Measurements from ENCODE around the gene ELFN1. TPM values are rescaled to one million over a fixed set of nuclear protein-coding genes. Genes with fewer than 3 reads are reported as not detected.

The ELFN1 gene
- total RNA-seq, 1 donor from 2014 or later, result 19.7 TPM

GRCh38 chr7:1644341-1645070, 25.6 kb upstream of the ELFN1 start:
- Histone ChIP-seq H4K20me1 (ENCODE audit: insufficient read depth, low read length) (no peaks in the 10 kb centered on the region), H3K27ac (ENCODE audit: low read depth, low read length) (no peak overlapping the region), H3K9me3 (ENCODE audit: insufficient read depth, low read depth, low read length) (no peaks in the 10 kb centered on the region), H3K79me2 (ENCODE audit: insufficient read depth, low read length) (no peaks in the 10 kb centered on the region), H3K4me1 (ENCODE audit: insufficient read depth, low read length) (peaks cover 9% of the 10 kb centered on the region), H3K9ac (ENCODE audit: low read length) (no peak overlapping the region), H3K4me3 (ENCODE audit: insufficient read depth, low read depth, low read length) (no peak overlapping the region), H3K27me3 (ENCODE audit: insufficient read depth, low read length) (peaks cover 14% of the 10 kb centered on the region), H3K4me2 (ENCODE audit: low read length) (no peak overlapping the region), H2AFZ (ENCODE audit: low read depth, low read length) (no peak overlapping the region), H3K36me3 (ENCODE audit: insufficient read depth, low read length) (no peaks in the 10 kb centered on the region)
- Mint-ChIP-seq H3K27me3 (ENCODE audit: low read depth, unreplicated experiment) (peaks cover 37% of the 10 kb centered on the region), H3K27ac (ENCODE audit: unreplicated experiment) (no peak overlapping the region), H3K4me3 (ENCODE audit: unreplicated experiment) (no peak overlapping the region), H3K9me3 (ENCODE audit: unreplicated experiment) (no peaks in the 10 kb centered on the region), H3K36me3 (ENCODE audit: low read depth, unreplicated experiment) (no peaks in the 10 kb centered on the region), H3K4me1 (ENCODE audit: low read depth, unreplicated experiment) (no peaks in the 10 kb centered on the region)
- TF ChIP-seq EZH2 (IDR thresholded peaks at IDR 0.05; ENCODE audit: insufficient read depth, low read length) (no peak), CTCF (IDR thresholded peaks at IDR 0.05; ENCODE audit: insufficient read depth, low read depth, low read length) (no peak)
- FAIRE-seq, result no peak
- DNase-seq (ENCODE audit: low read depth), result no peak

DNA sequence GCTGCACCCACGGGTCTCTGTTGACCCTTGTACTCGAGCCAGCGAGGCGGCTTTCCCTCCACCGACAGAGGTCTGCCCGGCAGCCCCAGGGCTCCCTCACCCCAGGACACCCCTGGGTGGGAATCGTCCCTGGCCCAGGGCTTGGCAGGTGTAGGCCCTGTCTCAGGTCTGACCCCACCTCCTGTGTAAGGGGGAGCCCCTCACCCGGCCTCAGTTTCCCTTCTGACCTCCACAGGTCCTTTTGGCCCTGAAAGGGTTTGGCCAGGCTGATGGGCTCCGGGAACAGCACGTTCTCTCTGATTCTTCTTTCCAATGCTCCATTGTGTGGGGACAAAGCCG, 25.0 kb upstream of the ELFN1 start:
- Histone ChIP-seq H3K4me3 (ENCODE audit: insufficient read depth, low read depth, low read length) (no peak overlapping the region), H3K27me3 (ENCODE audit: insufficient read depth, low read length) (peaks cover 14% of the 10 kb centered on the region), H3K79me2 (ENCODE audit: insufficient read depth, low read length) (no peaks in the 10 kb centered on the region), H3K4me1 (ENCODE audit: insufficient read depth, low read length) (peaks cover 9% of the 10 kb centered on the region), H4K20me1 (ENCODE audit: insufficient read depth, low read length) (no peaks in the 10 kb centered on the region), H3K36me3 (ENCODE audit: insufficient read depth, low read length) (no peaks in the 10 kb centered on the region), H3K9me3 (ENCODE audit: insufficient read depth, low read depth, low read length) (no peaks in the 10 kb centered on the region), H3K4me2 (ENCODE audit: low read length) (no peak overlapping the region), H2AFZ (ENCODE audit: low read depth, low read length) (no peak overlapping the region), H3K27ac (ENCODE audit: low read depth, low read length) (no peak overlapping the region), H3K9ac (ENCODE audit: low read length) (no peak overlapping the region)
- Mint-ChIP-seq H3K4me1 (ENCODE audit: low read depth, unreplicated experiment) (no peaks in the 10 kb centered on the region), H3K4me3 (ENCODE audit: unreplicated experiment) (no peak overlapping the region), H3K27ac (ENCODE audit: unreplicated experiment) (no peak overlapping the region), H3K27me3 (ENCODE audit: low read depth, unreplicated experiment) (peaks cover 42% of the 10 kb centered on the region), H3K36me3 (ENCODE audit: low read depth, unreplicated experiment) (no peaks in the 10 kb centered on the region), H3K9me3 (ENCODE audit: unreplicated experiment) (no peaks in the 10 kb centered on the region)
- no peak for DNase-seq (ENCODE audit: low read depth)
- FAIRE-seq, result no peak
- TF ChIP-seq EZH2 (IDR thresholded peaks at IDR 0.05; ENCODE audit: insufficient read depth, low read length) (no peak), CTCF (IDR thresholded peaks at IDR 0.05; ENCODE audit: insufficient read depth, low read depth, low read length) (no peak)

DNA sequence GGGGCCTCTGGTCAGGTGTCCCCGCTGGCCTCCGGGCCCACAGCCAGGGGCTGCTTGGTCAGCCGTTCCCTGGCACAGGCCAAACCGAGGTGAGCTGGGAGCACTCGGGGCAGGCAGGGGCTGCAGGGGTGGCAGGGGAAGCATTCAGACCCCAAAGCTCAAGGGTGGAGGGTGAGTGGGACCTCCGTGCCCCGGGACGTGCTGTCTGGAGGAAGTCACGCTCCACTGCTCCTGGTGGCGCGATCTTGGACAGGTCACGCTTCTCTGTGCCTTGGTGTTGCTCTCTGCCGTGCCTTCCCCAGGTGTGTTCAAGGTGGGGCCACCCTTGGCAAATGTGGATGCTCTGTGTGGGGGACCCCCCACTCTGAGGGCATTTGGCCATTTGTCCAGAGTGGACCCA, 24.6 kb upstream of the ELFN1 start:
- Histone ChIP-seq H3K4me3 (ENCODE audit: insufficient read depth, low read depth, low read length) (no peak overlapping the region), H3K4me1 (ENCODE audit: insufficient read depth, low read length) (peaks cover 9% of the 10 kb centered on the region), H3K36me3 (ENCODE audit: insufficient read depth, low read length) (no peaks in the 10 kb centered on the region), H3K9ac (ENCODE audit: low read length) (no peak overlapping the region), H4K20me1 (ENCODE audit: insufficient read depth, low read length) (no peaks in the 10 kb centered on the region), H2AFZ (ENCODE audit: low read depth, low read length) (no peak overlapping the region), H3K79me2 (ENCODE audit: insufficient read depth, low read length) (no peaks in the 10 kb centered on the region), H3K4me2 (ENCODE audit: low read length) (no peak overlapping the region), H3K9me3 (ENCODE audit: insufficient read depth, low read depth, low read length) (no peaks in the 10 kb centered on the region), H3K27ac (ENCODE audit: low read depth, low read length) (no peak overlapping the region), H3K27me3 (ENCODE audit: insufficient read depth, low read length) (peaks cover 14% of the 10 kb centered on the region)
- no peak for DNase-seq (ENCODE audit: low read depth)
- no peak for TF ChIP-seq CTCF (IDR thresholded peaks at IDR 0.05; ENCODE audit: insufficient read depth, low read depth, low read length)
- no peak for TF ChIP-seq EZH2 (IDR thresholded peaks at IDR 0.05; ENCODE audit: insufficient read depth, low read length)
- Mint-ChIP-seq H3K4me1 (ENCODE audit: low read depth, unreplicated experiment) (no peaks in the 10 kb centered on the region), H3K27me3 (ENCODE audit: low read depth, unreplicated experiment) (peaks cover 42% of the 10 kb centered on the region), H3K9me3 (ENCODE audit: unreplicated experiment) (no peaks in the 10 kb centered on the region), H3K27ac (ENCODE audit: unreplicated experiment) (no peak overlapping the region), H3K4me3 (ENCODE audit: unreplicated experiment) (no peak overlapping the region), H3K36me3 (ENCODE audit: low read depth, unreplicated experiment) (no peaks in the 10 kb centered on the region)
- no peak for FAIRE-seq

All from astrocyte (in vitro differentiated cells and primary cell).